ENCODE measurements around the gene TTC39C.

TTC39C gene

DNA sequence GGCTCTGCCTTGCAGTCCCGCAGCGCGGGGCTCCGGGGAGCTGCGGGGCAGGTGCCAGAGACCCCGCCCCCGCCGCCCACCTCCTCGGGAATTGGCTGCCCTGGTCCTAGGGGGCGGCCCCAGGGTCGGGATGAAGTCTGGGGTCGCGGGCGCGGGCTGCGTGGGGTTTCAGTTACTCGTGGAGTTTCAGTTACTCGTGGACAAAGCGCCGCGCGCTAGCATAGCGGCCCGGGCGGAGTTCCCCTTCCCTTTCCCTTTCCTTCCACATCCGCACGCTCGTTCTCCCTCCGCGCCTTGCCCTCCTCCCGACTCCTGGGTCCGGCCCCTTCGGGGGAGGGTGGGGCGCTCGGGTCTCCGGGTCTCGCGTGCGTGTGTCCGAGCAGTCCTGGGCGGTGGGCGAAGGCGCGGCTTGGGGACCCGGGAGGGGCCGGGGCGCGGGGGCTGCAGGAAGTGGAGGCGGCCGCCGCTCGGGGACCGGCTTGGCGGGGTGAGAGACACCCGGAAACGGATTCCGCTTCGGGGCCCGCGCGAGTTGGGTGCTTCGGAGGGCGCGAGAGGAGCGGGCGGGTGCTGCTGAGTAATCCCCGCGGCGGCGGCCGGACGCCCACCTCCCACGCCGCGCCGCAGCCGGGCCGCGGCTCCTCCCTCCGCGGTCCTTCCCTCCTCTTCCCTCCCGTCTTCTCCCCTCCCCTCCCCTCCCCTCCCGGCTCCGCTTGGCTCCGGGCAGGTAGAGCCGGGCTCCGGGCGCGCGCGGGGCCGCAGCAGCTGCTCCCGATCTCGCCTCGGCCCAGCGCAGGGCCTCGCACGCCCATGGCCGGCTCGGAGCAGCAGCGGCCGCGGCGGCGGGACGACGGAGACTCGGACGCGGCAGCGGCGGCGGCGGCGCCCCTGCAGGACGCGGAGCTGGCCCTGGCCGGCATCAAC lies at the start of gene TTC39C:
TTC39C (plus strand) TSS at position 693 of the 924 bp plus-strand sequence; CDS start at position 811, 118 bp downstream.
- Histone ChIP-seq H3K36me3 (ENCODE audit: control insufficient read depth, insufficient read depth, low read length) (no peaks in the 10 kb centered on the region; the same call in 1 of the 2 replicates), H3K27me3 (ENCODE audit: control insufficient read depth, insufficient read depth, low read length) (no peaks in the 10 kb centered on the region), H3K4me3 (ENCODE audit: low read length) (peak within 1 kb of the TSS; percentile 97), H3K27ac (ENCODE audit: low read length) (no peak within 1 kb of the TSS), H3K9me3 (ENCODE audit: control insufficient read depth, insufficient read depth, low read length) (no peaks in the 10 kb centered on the region), H3K4me1 (ENCODE audit: control insufficient read depth, insufficient read depth, low read length) (peaks cover 8% of the 10 kb centered on the region)
- no peak for DNase-seq (ENCODE audit: low read depth, low spot score)
- no CpG with 5 or more reads among the region's 118 CpGs for WGBS (ENCODE audit: insufficient coverage, insufficient read length)

DNA sequence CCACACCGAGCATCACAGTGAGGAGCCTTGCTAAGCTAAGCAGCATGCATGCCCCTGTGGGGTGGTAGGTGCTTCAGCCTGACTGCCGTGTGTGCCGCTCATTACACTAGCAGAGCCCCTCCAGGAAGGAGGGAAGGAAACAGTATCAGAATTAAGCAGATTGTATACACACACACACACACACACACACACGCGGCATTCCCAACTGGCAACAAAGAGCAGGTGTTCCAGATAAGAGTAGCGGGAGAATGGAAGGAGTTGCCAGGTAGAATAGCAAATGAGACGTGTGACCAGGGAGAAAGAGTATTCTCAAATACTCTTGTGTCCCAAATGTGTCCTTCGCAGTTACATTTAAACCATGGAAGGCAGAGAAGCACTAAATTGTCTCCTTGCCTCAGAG lies 47.6 kb upstream of the TTC39C start:
- peaks cover 1% of the 10 kb centered on the region; the same call in 1 of the 2 replicates for H3K4me1 ChIP-seq (ENCODE audit: control insufficient read depth, insufficient read depth, low read length)
- H3K4me3 ChIP-seq (ENCODE audit: low read length): no peak overlapping the region
- H3K27me3 ChIP-seq (ENCODE audit: control insufficient read depth, insufficient read depth, low read length): no peaks in the 10 kb centered on the region
- DNase-seq (ENCODE audit: low read depth, low spot score): no peak
- no peaks in the 10 kb centered on the region for H3K36me3 ChIP-seq (ENCODE audit: control insufficient read depth, insufficient read depth, low read length)
- H3K27ac ChIP-seq (ENCODE audit: low read length): no peak overlapping the region
- WGBS (ENCODE audit: insufficient coverage, insufficient read length): no CpG with 5 or more reads among the region's 8 CpGs
- H3K9me3 ChIP-seq (ENCODE audit: control insufficient read depth, insufficient read depth, low read length): no peaks in the 10 kb centered on the region

DNA sequence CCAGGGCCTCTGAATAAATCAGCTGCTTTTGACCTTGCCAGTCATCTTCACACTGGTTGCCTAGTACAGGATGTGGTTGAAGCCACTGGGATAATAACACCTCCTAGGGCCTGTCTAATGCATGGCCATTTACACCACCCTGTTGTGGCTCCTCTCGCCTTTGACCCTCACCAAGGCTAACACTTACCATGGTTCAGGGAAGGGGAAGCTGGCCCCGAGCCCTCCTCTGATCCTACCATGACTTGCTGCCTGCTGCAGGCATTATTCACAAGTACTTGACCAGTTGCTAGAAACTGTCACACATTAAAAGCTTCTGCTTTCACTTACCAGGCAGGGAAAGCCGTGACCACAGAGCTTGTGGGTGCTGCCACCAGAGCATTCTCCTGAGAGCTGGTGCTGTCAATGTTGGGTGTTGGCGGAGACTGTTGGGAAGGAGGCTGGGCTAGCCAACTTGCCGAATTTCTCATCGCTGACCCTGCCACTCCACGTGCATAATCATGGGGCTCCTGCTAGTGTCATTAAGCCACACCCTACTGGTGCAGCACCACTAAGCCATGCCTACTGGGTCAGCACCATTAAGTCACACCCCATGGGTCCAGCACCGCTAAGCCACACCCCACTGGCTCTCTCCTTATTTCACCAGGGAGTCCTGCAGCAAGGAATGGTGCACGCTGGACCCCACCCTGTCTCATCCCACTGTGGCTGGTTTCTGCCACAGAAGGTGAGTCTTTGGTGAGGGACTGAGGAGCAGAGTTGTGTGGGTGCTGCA lies 47.0 kb upstream of the TTC39C start:
- Histone ChIP-seq H3K4me1 (ENCODE audit: control insufficient read depth, insufficient read depth, low read length) (peaks cover 1% of the 10 kb centered on the region; the same call in 1 of the 2 replicates), H3K9me3 (ENCODE audit: control insufficient read depth, insufficient read depth, low read length) (no peaks in the 10 kb centered on the region), H3K36me3 (ENCODE audit: control insufficient read depth, insufficient read depth, low read length) (no peaks in the 10 kb centered on the region), H3K27me3 (ENCODE audit: control insufficient read depth, insufficient read depth, low read length) (no peaks in the 10 kb centered on the region), H3K4me3 (ENCODE audit: low read length) (no peak overlapping the region), H3K27ac (ENCODE audit: low read length) (no peak overlapping the region)
- no peak for DNase-seq (ENCODE audit: low read depth, low spot score)
- WGBS (ENCODE audit: insufficient coverage, insufficient read length): no CpG with 5 or more reads among the region's 9 CpGs

DNA sequence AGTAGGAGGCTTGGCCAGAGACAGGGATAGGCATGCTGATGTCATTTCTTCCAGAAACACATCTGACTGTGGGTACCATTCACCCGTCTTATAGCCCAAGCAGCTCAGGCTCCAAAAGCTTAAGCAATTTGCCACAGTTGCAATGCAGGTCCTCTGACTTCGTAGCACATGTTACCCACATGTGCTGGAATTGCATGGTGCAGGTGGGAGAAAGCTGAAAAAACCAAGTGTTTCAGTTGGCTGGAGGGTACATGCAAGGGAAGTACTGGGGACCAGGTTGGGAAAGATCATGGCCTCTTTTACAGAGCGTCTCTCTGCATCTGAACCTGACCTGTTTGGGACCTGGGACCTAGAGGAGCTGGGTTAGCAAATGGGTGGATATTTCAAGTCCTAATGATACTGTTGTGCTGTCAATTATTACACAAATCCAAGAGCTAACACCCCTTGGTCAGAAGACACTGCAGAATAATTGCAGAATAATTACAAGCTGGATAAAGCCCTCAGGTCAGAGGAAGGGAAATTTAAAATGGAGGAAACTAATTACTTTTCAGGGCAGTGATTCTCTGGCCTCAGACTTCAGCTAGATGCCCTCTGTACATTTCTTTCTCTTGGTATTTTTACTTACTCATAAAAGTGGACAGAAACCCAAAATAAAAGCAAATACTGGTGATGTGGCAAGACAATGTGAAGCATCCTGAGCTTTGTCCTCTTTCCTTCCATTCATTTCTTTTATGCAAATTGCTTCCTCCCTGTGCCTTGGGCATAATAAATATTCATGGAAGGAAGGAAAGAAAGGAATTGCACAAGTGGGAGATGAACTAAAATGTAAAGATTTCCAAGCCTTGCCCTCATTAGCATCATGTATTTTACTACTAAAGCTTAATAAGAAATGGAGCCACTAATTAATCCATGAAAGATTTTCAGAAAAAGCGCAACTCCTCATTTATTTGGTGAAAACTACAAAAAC lies 45.6 kb upstream of the TTC39C start:
- H3K27me3 ChIP-seq (ENCODE audit: control insufficient read depth, insufficient read depth, low read length): no peaks in the 10 kb centered on the region
- no peak for DNase-seq (ENCODE audit: low read depth, low spot score)
- H3K36me3 ChIP-seq (ENCODE audit: control insufficient read depth, insufficient read depth, low read length): no peaks in the 10 kb centered on the region
- H3K9me3 ChIP-seq (ENCODE audit: control insufficient read depth, insufficient read depth, low read length): no peaks in the 10 kb centered on the region
- H3K27ac ChIP-seq (ENCODE audit: low read length): no peak overlapping the region
- peaks cover 1% of the 10 kb centered on the region; the same call in 1 of the 2 replicates for H3K4me1 ChIP-seq (ENCODE audit: control insufficient read depth, insufficient read depth, low read length)
- no CpG with 5 or more reads among the region's 4 CpGs for WGBS (ENCODE audit: insufficient coverage, insufficient read length)
- no peak overlapping the region for H3K4me3 ChIP-seq (ENCODE audit: low read length)

DNA sequence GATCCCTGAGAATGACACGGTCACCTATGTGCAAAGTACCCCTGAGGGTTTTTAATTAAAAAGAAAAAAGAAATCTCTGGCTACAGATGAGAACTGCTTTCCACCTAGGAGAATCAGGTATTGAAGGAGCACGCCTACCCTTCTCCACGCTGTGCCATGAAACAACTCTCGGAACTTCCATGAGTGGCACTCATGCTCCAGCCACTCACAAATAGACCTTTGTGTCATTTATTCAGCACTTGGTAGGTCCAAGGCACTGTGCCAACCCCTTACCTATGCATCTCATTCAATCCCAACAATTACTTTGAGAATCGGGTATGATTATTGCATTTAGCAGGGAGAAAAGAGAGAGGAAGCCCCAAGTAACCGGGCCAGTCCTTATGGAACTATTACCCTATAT lies 44.9 kb upstream of the TTC39C start:
- WGBS (ENCODE audit: insufficient coverage, insufficient read length): no CpG with 5 or more reads among the region's 6 CpGs

DNA sequence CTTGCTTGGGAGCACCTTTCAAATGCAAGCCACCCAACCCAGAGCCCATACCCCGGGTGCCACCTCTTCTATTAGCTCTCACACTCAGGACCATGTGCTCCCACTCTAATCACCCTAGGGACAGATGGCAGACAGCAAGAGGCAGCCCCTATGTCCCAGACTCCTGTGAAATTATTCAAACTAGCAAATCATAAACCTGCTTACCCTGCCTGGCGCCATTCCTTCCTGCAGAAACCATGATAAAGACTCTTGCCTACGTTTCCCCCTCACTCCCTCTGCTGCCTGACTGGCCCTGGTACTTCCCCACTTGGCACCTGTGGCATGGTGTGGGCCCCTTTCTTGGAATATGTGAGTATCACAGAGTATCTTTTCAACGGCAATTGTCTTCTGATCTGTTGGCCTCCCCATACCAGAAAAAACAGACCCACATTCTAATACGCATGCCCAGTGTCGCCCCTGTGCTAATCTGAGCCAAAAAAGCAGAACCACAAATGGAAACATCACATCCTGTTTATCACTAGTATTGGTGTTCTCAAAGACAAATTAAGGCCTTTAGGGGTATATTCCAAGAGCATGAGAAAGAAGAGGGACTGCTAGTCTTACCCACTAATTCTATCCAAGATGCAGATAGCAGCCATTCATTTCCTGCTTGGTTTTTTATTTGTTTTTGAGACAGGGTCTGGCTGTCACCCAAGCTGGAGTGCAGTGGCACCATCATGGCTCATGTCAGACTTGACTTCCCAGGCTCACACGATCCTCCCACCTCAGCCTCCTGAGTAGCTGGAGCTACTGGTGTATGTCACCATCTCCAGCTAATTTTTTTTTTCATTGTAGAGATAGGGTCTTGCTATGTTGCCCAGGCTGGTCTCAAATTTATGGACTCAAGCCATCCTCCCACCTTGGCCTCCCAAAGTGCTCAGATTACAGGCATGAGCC lies 44.1 kb upstream of the TTC39C start:
- Histone ChIP-seq H3K9me3 (ENCODE audit: control insufficient read depth, insufficient read depth, low read length) (no peaks in the 10 kb centered on the region), H3K4me1 (ENCODE audit: control insufficient read depth, insufficient read depth, low read length) (peaks cover 1% of the 10 kb centered on the region; the same call in 1 of the 2 replicates), H3K27me3 (ENCODE audit: control insufficient read depth, insufficient read depth, low read length) (no peaks in the 10 kb centered on the region), H3K36me3 (ENCODE audit: control insufficient read depth, insufficient read depth, low read length) (no peaks in the 10 kb centered on the region), H3K4me3 (ENCODE audit: low read length) (no peak overlapping the region), H3K27ac (ENCODE audit: low read length) (no peak overlapping the region)
- DNase-seq (ENCODE audit: low read depth, low spot score): no peak
- WGBS (ENCODE audit: insufficient coverage, insufficient read length): no CpG with 5 or more reads among the region's 7 CpGs

More for the DNA sequence above, 44.9 kb upstream of the TTC39C start:
- Histone ChIP-seq H3K9me3 (ENCODE audit: control insufficient read depth, insufficient read depth, low read length) (no peaks in the 10 kb centered on the region), H3K27ac (ENCODE audit: low read length) (no peak overlapping the region), H3K4me1 (ENCODE audit: control insufficient read depth, insufficient read depth, low read length) (peaks cover 1% of the 10 kb centered on the region; the same call in 1 of the 2 replicates), H3K36me3 (ENCODE audit: control insufficient read depth, insufficient read depth, low read length) (no peaks in the 10 kb centered on the region), H3K27me3 (ENCODE audit: control insufficient read depth, insufficient read depth, low read length) (no peaks in the 10 kb centered on the region), H3K4me3 (ENCODE audit: low read length) (no peak overlapping the region)
- no peak for DNase-seq (ENCODE audit: low read depth, low spot score)

DNA sequence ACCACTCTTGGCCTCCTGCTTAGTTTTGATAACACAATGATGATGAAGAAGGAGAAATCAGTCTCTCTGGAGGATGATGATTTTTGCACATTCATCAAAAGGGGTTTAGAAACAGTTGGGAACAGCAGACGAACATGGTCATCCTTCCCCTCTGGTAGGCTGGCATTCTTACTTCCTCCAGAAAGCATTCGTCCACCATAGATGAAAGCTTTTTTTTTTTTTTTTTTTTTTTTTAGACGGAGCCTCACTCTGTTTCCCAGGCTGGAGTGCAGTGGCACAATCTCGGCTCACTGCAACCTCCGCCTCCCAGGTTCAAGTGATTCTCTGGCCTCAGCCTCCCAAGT lies 43.5 kb upstream of the TTC39C start:
- no peak for DNase-seq (ENCODE audit: low read depth, low spot score)
- Histone ChIP-seq H3K9me3 (ENCODE audit: control insufficient read depth, insufficient read depth, low read length) (no peaks in the 10 kb centered on the region), H3K27me3 (ENCODE audit: control insufficient read depth, insufficient read depth, low read length) (no peaks in the 10 kb centered on the region), H3K36me3 (ENCODE audit: control insufficient read depth, insufficient read depth, low read length) (no peaks in the 10 kb centered on the region), H3K4me3 (ENCODE audit: low read length) (no peak overlapping the region), H3K4me1 (ENCODE audit: control insufficient read depth, insufficient read depth, low read length) (peaks cover 1% of the 10 kb centered on the region; the same call in 1 of the 2 replicates), H3K27ac (ENCODE audit: low read length) (no peak overlapping the region)
- WGBS (ENCODE audit: insufficient coverage, insufficient read length): no CpG with 5 or more reads among the region's 5 CpGs

DNA sequence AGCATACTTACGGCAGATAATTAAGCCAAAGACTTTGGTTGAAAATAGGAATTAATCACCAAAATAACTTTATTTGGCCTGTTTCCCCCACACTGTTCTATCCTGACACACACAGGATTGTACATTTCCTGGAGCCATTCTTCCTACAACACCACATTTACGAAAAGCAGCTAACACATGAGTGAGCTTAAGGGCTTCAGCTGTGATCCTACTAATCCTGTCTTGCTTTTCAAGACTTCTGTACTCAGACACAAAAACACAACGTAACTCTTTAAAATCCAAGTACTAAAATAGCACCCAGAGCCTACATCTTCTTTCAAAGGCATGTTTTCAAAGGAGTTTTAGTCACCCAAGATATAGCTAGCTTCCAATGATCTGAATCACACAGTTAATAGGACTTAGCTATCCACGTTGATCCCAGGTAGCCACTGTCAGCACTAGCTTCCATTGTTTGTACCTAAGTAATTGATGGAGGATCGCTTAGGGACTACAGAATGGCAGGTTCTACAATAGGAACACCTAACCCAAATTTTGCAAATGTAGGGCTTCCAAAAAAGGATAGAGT lies 42.8 kb upstream of the TTC39C start:
- DNase-seq (ENCODE audit: low read depth, low spot score): no peak
- Histone ChIP-seq H3K9me3 (ENCODE audit: control insufficient read depth, insufficient read depth, low read length) (no peaks in the 10 kb centered on the region), H3K27me3 (ENCODE audit: control insufficient read depth, insufficient read depth, low read length) (no peaks in the 10 kb centered on the region), H3K36me3 (ENCODE audit: control insufficient read depth, insufficient read depth, low read length) (no peaks in the 10 kb centered on the region), H3K4me1 (ENCODE audit: control insufficient read depth, insufficient read depth, low read length) (peaks cover 1% of the 10 kb centered on the region; the same call in 1 of the 2 replicates), H3K27ac (ENCODE audit: low read length) (no peak overlapping the region), H3K4me3 (ENCODE audit: low read length) (no peak overlapping the region)
- WGBS (ENCODE audit: insufficient coverage, insufficient read length): no CpG with 5 or more reads among the region's 5 CpGs

DNA sequence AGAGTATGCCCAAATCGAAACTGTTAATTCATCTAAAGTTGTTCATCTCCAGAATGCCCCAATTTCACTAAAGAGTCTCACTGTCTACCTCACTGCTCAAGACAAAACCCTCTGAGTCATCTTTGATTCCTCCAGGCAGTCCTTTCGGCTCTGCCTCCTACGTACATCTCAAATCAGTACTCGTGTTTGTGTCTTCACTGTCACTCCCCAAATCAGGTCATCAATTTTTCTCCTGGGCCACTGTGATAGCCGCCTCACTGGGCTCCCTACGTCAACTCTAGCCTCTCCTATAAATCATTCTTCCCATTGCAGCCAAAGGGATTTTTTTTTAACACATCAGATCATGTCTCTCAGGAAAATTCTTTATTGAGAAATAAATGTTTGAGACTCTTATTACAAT lies 42.1 kb upstream of the TTC39C start:
- DNase-seq (ENCODE audit: low read depth, low spot score): no peak
- Histone ChIP-seq H3K4me3 (ENCODE audit: low read length) (no peak overlapping the region), H3K4me1 (ENCODE audit: control insufficient read depth, insufficient read depth, low read length) (peaks cover 1% of the 10 kb centered on the region; the same call in 1 of the 2 replicates), H3K27me3 (ENCODE audit: control insufficient read depth, insufficient read depth, low read length) (no peaks in the 10 kb centered on the region), H3K36me3 (ENCODE audit: control insufficient read depth, insufficient read depth, low read length) (no peaks in the 10 kb centered on the region), H3K27ac (ENCODE audit: low read length) (no peak overlapping the region), H3K9me3 (ENCODE audit: control insufficient read depth, insufficient read depth, low read length) (no peaks in the 10 kb centered on the region)
- no CpG with 5 or more reads among the region's 6 CpGs for WGBS (ENCODE audit: insufficient coverage, insufficient read length)
